ENCODE data around the gene GRIK4. TPM values are rescaled to one million over a fixed set of nuclear protein-coding genes. Genes with fewer than 3 reads are reported as not detected.

The GRIK4 gene
- total and polyA plus RNA-seq, 4 donors: 0.41 to 4.9 (median 1.7) TPM

- H3K9ac ChIP-seq (ENCODE audit: insufficient read depth in 1 of 2, low read length in 2 of 2): no peak overlapping the region
- peaks cover 0 to 36% (median 4%) of the 10 kb centered on the region in 3 donors for H3K27me3 ChIP-seq (ENCODE audit: control insufficient read depth in 3 of 3, insufficient read depth in 3 of 3, low read length in 2 of 3)
- DNase-seq (peak; percentile 68 to 84 (median 78)), ATAC-seq (ENCODE audit: insufficient read depth, low FRiP score) (no peak)
- no peak overlapping the region for H3K4me3 ChIP-seq
- WGBS, 2 donors: 10 to 12% methylated on average over 46 to 73 of the region's 73 CpGs
- H3K27ac ChIP-seq (ENCODE audit: low read depth in 1 of 2, low read length in 1 of 2): no peak overlapping the region
- peaks cover 0 to 30% (median 6%) of the 10 kb centered on the region in 5 donors for H3K4me1 ChIP-seq (ENCODE audit: control insufficient read depth in 5 of 5, insufficient read depth in 5 of 5, low read length in 5 of 5)
- no peak for TF ChIP-seq CTCF (IDR thresholded peaks at IDR 0.05; ENCODE audit: control extremely low read depth, extremely low read depth)
- H3K36me3 ChIP-seq (ENCODE audit: control insufficient read depth in 4 of 4, insufficient read depth in 4 of 4, low read length in 4 of 4): no peaks in the 10 kb centered on the region
- no peaks in the 10 kb centered on the region for H3K9me3 ChIP-seq (ENCODE audit: control insufficient read depth in 4 of 4, insufficient read depth in 3 of 4, low read length in 3 of 4)
Measured at GRCh38 chr11:120511820-120512738, 531 bp downstream of the GRIK4 start.

GRCh38 chr11:120512739-120513435 is 1.3 kb downstream of the GRIK4 start:
- Histone ChIP-seq H3K27ac (ENCODE audit: low read depth in 1 of 2, low read length in 1 of 2) (no peak overlapping the region), H3K9ac (ENCODE audit: insufficient read depth in 1 of 2, low read length in 2 of 2) (no peak overlapping the region), H3K4me3 (no peak overlapping the region), H3K36me3 (ENCODE audit: control insufficient read depth in 4 of 4, insufficient read depth in 4 of 4, low read length in 4 of 4) (no peaks in the 10 kb centered on the region), H3K9me3 (ENCODE audit: control insufficient read depth in 4 of 4, insufficient read depth in 3 of 4, low read length in 3 of 4) (no peaks in the 10 kb centered on the region), H3K27me3 (ENCODE audit: control insufficient read depth in 3 of 3, insufficient read depth in 3 of 3, low read length in 2 of 3) (peaks cover 0 to 39% (median 4%) of the 10 kb centered on the region in 3 donors), H3K4me1 (ENCODE audit: control insufficient read depth in 5 of 5, insufficient read depth in 5 of 5, low read length in 5 of 5) (peaks cover 0 to 38% (median 9%) of the 10 kb centered on the region in 5 donors)
- DNase-seq: peak in 2 of 3 donors; percentile 18 to 39
- 78 to 84% methylated on average over 21 to 22 of the region's 22 CpGs for WGBS, 2 donors
- TF ChIP-seq CTCF (IDR thresholded peaks at IDR 0.05; ENCODE audit: control extremely low read depth, extremely low read depth): no peak
- no peak for ATAC-seq (ENCODE audit: insufficient read depth, low FRiP score)

- 77 to 81% methylated on average over 18 to 19 of the region's 19 CpGs for WGBS, 2 donors
- H3K36me3 ChIP-seq (ENCODE audit: control insufficient read depth in 4 of 4, insufficient read depth in 4 of 4, low read length in 4 of 4): no peaks in the 10 kb centered on the region
- ATAC-seq (ENCODE audit: insufficient read depth, low FRiP score) (no peak), DNase-seq (peak in 1 of 3 donors; percentile 3)
- H3K27me3 ChIP-seq (ENCODE audit: control insufficient read depth in 3 of 3, insufficient read depth in 3 of 3, low read length in 2 of 3): peaks cover 0 to 36% (median 0%) of the 10 kb centered on the region in 3 donors
- no peak overlapping the region for H3K27ac ChIP-seq (ENCODE audit: low read depth in 1 of 2, low read length in 1 of 2)
- H3K9ac ChIP-seq (ENCODE audit: insufficient read depth in 1 of 2, low read length in 2 of 2): no peak overlapping the region
- no peak for TF ChIP-seq CTCF (IDR thresholded peaks at IDR 0.05; ENCODE audit: control extremely low read depth, extremely low read depth)
- no peaks in the 10 kb centered on the region for H3K9me3 ChIP-seq (ENCODE audit: control insufficient read depth in 4 of 4, insufficient read depth in 3 of 4, low read length in 3 of 4)
- peaks cover 0 to 46% (median 14%) of the 10 kb centered on the region in 5 donors for H3K4me1 ChIP-seq (ENCODE audit: control insufficient read depth in 5 of 5, insufficient read depth in 5 of 5, low read length in 5 of 5)
- no peak overlapping the region for H3K4me3 ChIP-seq
Measured at GRCh38 chr11:120513436-120514315, 2.1 kb downstream of the GRIK4 start.

Measured in lung (tissue), 12 donors.